GM18870 (cell line): ENCODE data around the gene CLCNKA.
"Not testable (repeated sequence)": the region's sequence is repeated elsewhere in the genome, so short reads cannot be mapped to it uniquely, and the experiment has no call there.

Source experiments
- ATAC-seq: cut with Tn5 transposase; IDR thresholded peaks from one replicate; pipeline ENCODE4 v1.9.1; 2021; ENCODE audit warnings: moderate library complexity; ENCODE audit not compliant: unreplicated experiment

The CLCNKA gene

GRCh38 chr1:15997076-15997585 lies 24.7 kb upstream of the CLCNKA start:
- ATAC-seq: no peak

GRCh38 chr1:15997637-15998280 lies 24.1 kb upstream of the CLCNKA start:
- no peak for ATAC-seq

DNA sequence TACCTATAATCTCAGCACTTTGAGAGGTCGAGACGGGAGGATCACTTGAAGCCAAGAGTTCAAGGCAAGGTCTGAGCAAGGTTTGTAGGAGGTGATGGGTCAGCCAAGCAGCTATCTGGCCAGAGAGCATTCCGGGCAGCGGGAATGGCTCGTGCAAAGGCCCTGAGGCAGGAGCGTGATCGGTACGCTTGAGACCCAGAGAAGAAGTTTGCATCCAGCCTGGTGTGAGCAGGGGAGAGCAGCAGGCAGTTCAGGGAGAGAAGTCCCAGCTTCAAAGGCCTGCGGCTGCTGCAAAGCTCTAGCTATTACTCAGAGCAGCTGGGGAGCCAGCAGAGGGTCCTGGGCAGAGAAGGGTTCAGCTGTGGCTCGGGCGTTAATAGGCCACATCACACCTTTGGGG lies 22.9 kb upstream of the CLCNKA start:
- no peak for ATAC-seq

DNA sequence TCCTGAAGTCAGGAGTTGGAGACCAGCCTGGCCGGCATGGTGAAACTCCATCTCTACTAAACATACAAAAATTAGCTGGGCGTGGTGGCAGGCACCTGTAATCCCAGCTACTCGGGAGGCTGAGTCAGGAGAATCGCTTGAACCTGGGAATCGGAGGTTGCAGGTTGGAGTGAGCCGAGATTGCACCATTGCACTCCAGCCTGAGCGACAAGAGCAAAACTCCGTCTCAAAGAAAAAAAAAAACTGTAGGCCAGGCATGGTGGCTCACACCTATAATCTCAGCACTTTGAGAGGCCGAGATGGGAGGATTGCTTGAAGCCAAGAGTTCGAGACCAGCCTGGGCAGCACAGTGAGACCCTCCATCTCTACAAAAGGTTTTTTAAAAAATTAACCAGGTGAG lies 20.6 kb upstream of the CLCNKA start:
- ATAC-seq: not testable (repeated sequence)

GRCh38 chr1:16005597-16005996 lies 16.2 kb upstream of the CLCNKA start:
- no peak for ATAC-seq

DNA sequence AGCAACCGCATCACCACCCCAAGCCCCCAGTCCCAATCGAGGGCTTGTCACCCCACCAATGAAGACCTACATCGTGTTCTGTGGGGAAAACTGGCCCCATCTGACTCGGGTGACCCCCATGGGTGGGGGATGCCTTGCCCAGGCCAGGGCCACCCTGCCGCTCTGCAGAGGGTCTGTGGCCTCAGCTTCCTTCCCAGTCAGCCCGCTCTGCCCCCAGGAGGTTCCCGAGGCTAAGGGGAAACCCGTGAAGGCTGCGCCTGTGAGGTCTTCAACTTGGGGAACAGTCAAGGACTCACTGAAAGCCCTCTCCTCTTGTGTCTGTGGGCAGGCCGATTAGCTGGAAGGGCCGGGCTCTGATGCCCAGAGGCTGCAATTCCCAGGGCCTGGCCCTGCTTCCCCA lies 15.8 kb upstream of the CLCNKA start:
- ATAC-seq: no peak

- ATAC-seq: no peak
These were observed 15.0 kb upstream of the CLCNKA start for GRCh38 chr1:16006552-16007485.

GRCh38 chr1:16007671-16008341 lies 14.0 kb upstream of the CLCNKA start:
- no peak for ATAC-seq

DNA sequence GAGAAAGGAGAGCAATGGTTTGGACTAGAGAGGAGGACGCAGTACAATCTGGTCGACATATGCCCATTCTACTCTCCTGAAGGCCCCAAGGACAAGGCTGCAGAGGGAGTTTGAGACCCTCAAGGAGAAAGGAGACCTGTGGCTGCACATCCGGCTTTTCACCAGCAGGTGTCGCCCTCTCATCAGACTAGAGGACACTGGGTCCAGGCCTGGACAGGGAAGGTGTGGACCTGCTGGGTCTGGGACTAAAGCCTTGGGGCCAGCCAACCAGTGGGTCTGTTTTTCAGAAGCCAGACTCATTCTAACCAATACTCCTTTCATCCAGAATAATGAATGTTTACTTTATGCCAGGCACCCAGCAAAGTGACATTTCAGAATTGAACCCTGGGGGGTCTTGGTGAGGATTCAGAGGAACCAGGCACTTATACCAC lies 12.8 kb upstream of the CLCNKA start:
- ATAC-seq: no peak

GRCh38 chr1:16009678-16010077 lies 12.2 kb upstream of the CLCNKA start:
- no peak for ATAC-seq

DNA sequence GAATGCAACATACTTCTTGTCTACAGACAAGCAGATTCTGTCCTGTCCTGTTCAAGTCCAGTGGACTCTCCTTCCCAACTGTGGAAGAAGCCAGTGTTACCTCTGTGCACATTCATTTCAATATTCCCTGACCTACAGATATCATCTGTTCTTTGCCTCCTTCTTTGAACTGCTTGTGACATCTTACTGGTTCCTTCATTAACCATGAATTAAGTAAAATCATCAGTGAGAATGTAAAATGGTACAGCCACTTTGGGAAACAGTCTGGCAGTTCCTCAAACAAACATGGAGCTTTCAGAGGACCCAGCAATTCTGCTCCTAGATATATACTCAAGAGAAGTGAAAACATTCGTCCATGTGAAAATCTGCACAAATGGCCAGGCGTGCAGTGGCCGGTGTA lies 11.0 kb upstream of the CLCNKA start:
- ATAC-seq: no peak

GRCh38 chr1:16011936-16012589 lies 9.8 kb upstream of the CLCNKA start:
- ATAC-seq: no peak

DNA sequence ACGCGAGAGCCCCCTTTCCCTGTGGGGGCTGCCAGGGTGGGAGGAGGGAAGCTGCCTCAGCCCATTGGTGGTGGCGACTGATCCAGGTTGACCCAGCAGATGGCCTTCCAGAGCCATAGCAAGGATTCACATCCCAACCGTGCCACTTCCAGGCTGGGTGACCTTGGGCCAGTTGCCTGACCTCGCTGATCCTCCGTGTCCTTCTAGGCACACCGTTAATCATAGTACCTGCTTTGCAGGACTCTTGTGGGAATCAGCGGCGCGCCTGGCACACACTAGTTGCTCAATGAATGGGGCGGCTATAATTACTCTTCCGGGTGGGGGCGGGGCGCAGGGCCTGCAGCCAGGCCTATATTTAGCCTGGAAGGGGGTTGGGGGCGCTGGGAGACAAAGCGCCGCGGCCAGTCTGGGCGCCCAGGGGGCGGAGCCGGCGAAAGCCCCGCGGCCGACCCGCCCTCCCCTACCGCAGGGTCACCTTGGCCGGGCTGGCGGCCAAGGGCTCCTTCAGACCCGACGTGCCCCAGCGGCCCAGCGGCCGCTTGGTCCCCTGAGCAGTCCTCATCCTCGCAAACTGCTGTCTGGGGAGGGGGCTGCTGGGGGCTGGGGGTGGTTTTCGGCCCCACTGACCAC lies 9.1 kb upstream of the CLCNKA start:
- ATAC-seq: no peak

- ATAC-seq: no peak
These were observed 8.5 kb upstream of the CLCNKA start for GRCh38 chr1:16013220-16013907.

DNA sequence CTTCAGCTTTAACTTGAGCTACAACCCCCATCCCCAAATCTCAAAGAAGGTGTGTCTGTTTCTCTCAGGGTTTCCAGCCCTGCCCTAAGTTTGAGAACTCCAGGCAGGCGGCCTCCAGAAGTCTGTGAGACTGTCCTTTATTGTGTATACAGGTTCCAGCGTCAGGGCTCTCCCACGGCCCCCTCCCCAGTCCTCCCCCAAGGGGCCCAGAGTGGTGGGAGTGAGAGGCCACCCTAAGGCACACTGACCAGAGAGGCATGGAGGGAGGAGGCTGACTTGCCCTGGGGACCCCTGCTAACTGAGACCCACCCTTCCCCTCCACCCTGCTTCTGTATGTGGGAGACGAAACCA lies 8.0 kb upstream of the CLCNKA start:
- no peak for ATAC-seq

GRCh38 chr1:16014509-16015482 lies 7.0 kb upstream of the CLCNKA start:
- no peak for ATAC-seq

DNA sequence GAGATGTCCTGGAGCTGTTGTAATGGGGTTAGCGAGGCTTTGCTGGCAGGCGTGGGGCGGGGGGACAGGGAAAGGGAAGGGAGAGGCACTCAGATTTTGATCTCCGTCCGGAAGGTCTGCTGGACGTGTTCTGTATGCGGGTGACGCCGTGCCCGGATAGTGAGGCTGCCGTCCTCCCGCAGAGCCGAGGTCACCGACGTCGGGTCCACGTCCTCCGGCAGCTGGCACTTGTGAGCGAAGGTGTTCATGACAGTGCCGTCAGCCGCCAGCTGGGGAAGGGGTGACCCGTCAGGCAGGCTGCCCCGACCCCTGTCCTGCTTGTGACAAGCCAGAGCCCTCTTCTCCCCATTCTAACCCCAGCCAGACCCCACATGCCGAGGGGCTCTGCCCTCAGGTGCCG lies 6.3 kb upstream of the CLCNKA start:
- no peak for ATAC-seq

- ATAC-seq: no peak
These were observed 5.6 kb upstream of the CLCNKA start for GRCh38 chr1:16015960-16016901.
